Activated CD4-positive, alpha-beta T cell treated with anti-CD3 and anti-CD28 coated beads, Interleukin-2, amount 10 ng/mL, durations not matched to agents 7 days and 5 days (primary cell): Measurements from ENCODE around the gene MICAL2. TPM values are rescaled to one million over a fixed set of nuclear protein-coding genes. Genes with fewer than 3 reads are reported as not detected.

Experiments used
- CTCF ChIA-PET: fragments of 350-600 bp; sonication (Branson Sonifier 250); formaldehyde crosslinking; loops from one replicate; lab custom pipeline; 2021; ENCODE audit warnings: antibody characterized with exemption; lab: Charles Lee
- POLR2A ChIA-PET: fragments of 350-600 bp; sonication (Branson Sonifier 250); formaldehyde crosslinking; loops from one replicate; lab custom pipeline; 2021; ENCODE audit warnings: antibody characterized with exemption; lab: Charles Lee
- DNase-seq: peaks from one replicate; pipeline ENCODE4 v3.0.0-alpha.2; 2020
- H3K27ac Mint-ChIP-seq: one replicate; pipeline ENCODE4 v1.8.0; 2021; ENCODE audit warnings: mild to moderate bottlenecking, moderate library complexity, mixed read lengths
- H3K27me3 Mint-ChIP-seq: one replicate; pipeline ENCODE4 v1.8.0; 2021; ENCODE audit warnings: mixed read lengths
- H3K36me3 Mint-ChIP-seq: one replicate; pipeline ENCODE4 v1.8.0; 2021; ENCODE audit warnings: low read depth, mixed read lengths
- H3K4me1 Mint-ChIP-seq: one replicate; pipeline ENCODE4 v1.8.0; 2021; ENCODE audit warnings: mixed read lengths
- H3K4me3 Mint-ChIP-seq: one replicate; pipeline ENCODE4 v1.8.0; 2021; ENCODE audit warnings: mild to moderate bottlenecking, moderate library complexity, mixed read lengths
- H3K9me3 Mint-ChIP-seq: one replicate; pipeline ENCODE4 v1.8.0; 2021; ENCODE audit warnings: mixed read lengths
- total RNA-seq, 2 experiments: library from RNA; stranded (reverse); gene quantifications; one replicate each; pipeline ENCODE4 v1.2.3, GENCODE V29; 2021

The MICAL2 gene
- total RNA-seq, 2 experiments from 2014 or later: 45.5 to 47.3 TPM

- Mint-ChIP-seq H3K27ac (no peak overlapping the region), H3K4me1 (peaks cover 78% of the 10 kb centered on the region), H3K9me3 (peaks cover 14% of the 10 kb centered on the region), H3K27me3 (no peaks in the 10 kb centered on the region), H3K4me3 (no peak overlapping the region), H3K36me3 (peaks cover 20% of the 10 kb centered on the region)
- CTCF ChIA-PET: interaction anchor here (1.0 to 2.2 kb wide), 9 partner anchors 9 to 75 kb away, joined by 3 to 9 read pairs (median 4); no protein-coding TSS in a partner anchor
- no peak for DNase-seq
- POLR2A ChIA-PET: no interaction called here
Observed at GRCh38 chr11:12147827-12148226, 37.4 kb downstream of the MICAL2 start.

- Mint-ChIP-seq H3K4me1 (peaks cover 75% of the 10 kb centered on the region), H3K9me3 (peaks cover 11% of the 10 kb centered on the region), H3K4me3 (no peak overlapping the region), H3K36me3 (peaks cover 17% of the 10 kb centered on the region), H3K27me3 (no peaks in the 10 kb centered on the region), H3K27ac (peak overlapping the region; percentile 63)
- ChIA-PET POLR2A (no interaction called here), CTCF (interaction anchor here (0.6 to 2.2 kb wide), 9 partner anchors 9 to 75 kb away, joined by 3 to 9 read pairs (median 4); no protein-coding TSS in a partner anchor)
- no peak for DNase-seq
Observed at GRCh38 chr11:12148466-12148865, 38.1 kb downstream of the MICAL2 start.

- ChIA-PET POLR2A (no interaction called here), CTCF (interaction anchor here (0.6 to 2.2 kb wide), 7 partner anchors 12 to 24 kb away, joined by 3 to 9 read pairs (median 4); no protein-coding TSS in a partner anchor)
- Mint-ChIP-seq H3K27ac (peak overlapping the region; percentile 90), H3K36me3 (peaks cover 22% of the 10 kb centered on the region), H3K4me1 (peaks cover 75% of the 10 kb centered on the region), H3K27me3 (no peaks in the 10 kb centered on the region), H3K9me3 (peaks cover 8% of the 10 kb centered on the region), H3K4me3 (no peak overlapping the region)
- DNase-seq: no peak
Observed at GRCh38 chr11:12148882-12149281, 38.5 kb downstream of the MICAL2 start.

GRCh38 chr11:12149672-12150225, 39.4 kb downstream of the MICAL2 start:
- peaks cover 26% of the 10 kb centered on the region for H3K36me3 Mint-ChIP-seq
- H3K27ac Mint-ChIP-seq: peak overlapping the region; percentile 90
- no peak overlapping the region for H3K4me3 Mint-ChIP-seq
- POLR2A ChIA-PET: no interaction called here
- H3K4me1 Mint-ChIP-seq: peaks cover 68% of the 10 kb centered on the region
- H3K27me3 Mint-ChIP-seq: no peaks in the 10 kb centered on the region
- H3K9me3 Mint-ChIP-seq: peaks cover 8% of the 10 kb centered on the region
- DNase-seq: no peak
- CTCF ChIA-PET: no interaction called here

- DNase-seq: no peak
- Mint-ChIP-seq H3K27ac (peak overlapping the region; percentile 90), H3K27me3 (no peaks in the 10 kb centered on the region), H3K4me1 (peaks cover 65% of the 10 kb centered on the region), H3K9me3 (peaks cover 8% of the 10 kb centered on the region), H3K36me3 (peaks cover 31% of the 10 kb centered on the region), H3K4me3 (no peak overlapping the region)
- POLR2A ChIA-PET: interaction anchor here (0.7 to 1.4 kb wide), 2 partner anchors 45 to 74 kb away, joined by 5 to 6 read pairs; no protein-coding TSS in a partner anchor
- CTCF ChIA-PET: interaction anchor here (0.8 to 2.8 kb wide), 11 partner anchors 9 to 87 kb away, joined by 3 to 25 read pairs (median 4); no protein-coding TSS in a partner anchor
Observed at GRCh38 chr11:12150831-12151382, 40.5 kb downstream of the MICAL2 start.

GRCh38 chr11:12152321-12152720, 41.9 kb downstream of the MICAL2 start:
- ChIA-PET CTCF (interaction anchor here (1.1 to 2.8 kb wide), 6 partner anchors 10 to 62 kb away, joined by 3 to 25 read pairs (median 4); no protein-coding TSS in a partner anchor), POLR2A (interaction anchor here (0.7 to 1.4 kb wide), 2 partner anchors 43 to 46 kb away, joined by 3 to 5 read pairs; no protein-coding TSS in a partner anchor)
- H3K27me3 Mint-ChIP-seq: no peaks in the 10 kb centered on the region
- peaks cover 6% of the 10 kb centered on the region for H3K9me3 Mint-ChIP-seq
- DNase-seq: no peak
- peaks cover 80% of the 10 kb centered on the region for H3K4me1 Mint-ChIP-seq
- peaks cover 34% of the 10 kb centered on the region for H3K36me3 Mint-ChIP-seq
- H3K27ac Mint-ChIP-seq: peak overlapping the region; percentile 64
- H3K4me3 Mint-ChIP-seq: no peak overlapping the region

- H3K9me3 Mint-ChIP-seq: peaks cover 4% of the 10 kb centered on the region
- H3K27ac Mint-ChIP-seq: peak overlapping the region; percentile 44
- ChIA-PET CTCF (interaction anchor here (1.6 kb wide), 2 partner anchors 9 to 10 kb away, joined by 5 to 6 read pairs; no protein-coding TSS in a partner anchor), POLR2A (no interaction called here)
- H3K27me3 Mint-ChIP-seq: no peaks in the 10 kb centered on the region
- H3K36me3 Mint-ChIP-seq: peaks cover 25% of the 10 kb centered on the region
- no peak for DNase-seq
- H3K4me3 Mint-ChIP-seq: no peak overlapping the region
- H3K4me1 Mint-ChIP-seq: peaks cover 79% of the 10 kb centered on the region
Observed at GRCh38 chr11:12154871-12155668, 44.7 kb downstream of the MICAL2 start.

- no peak for DNase-seq
- Mint-ChIP-seq H3K4me1 (peaks cover 79% of the 10 kb centered on the region), H3K27me3 (no peaks in the 10 kb centered on the region), H3K27ac (peak overlapping the region; percentile 77), H3K9me3 (peaks cover 4% of the 10 kb centered on the region), H3K4me3 (no peak overlapping the region), H3K36me3 (peaks cover 25% of the 10 kb centered on the region)
- POLR2A ChIA-PET: no interaction called here
- CTCF ChIA-PET: interaction anchor here (0.8 to 2.1 kb wide), 3 partner anchors 10 to 31 kb away, joined by 3 to 9 read pairs (median 4); no protein-coding TSS in a partner anchor
Observed at GRCh38 chr11:12155696-12156095, 45.3 kb downstream of the MICAL2 start.

GRCh38 chr11:12156301-12157140, 46.1 kb downstream of the MICAL2 start:
- ChIA-PET POLR2A (interaction anchor here (0.7 kb wide), 1 partner anchor 39 kb away, joined by 3 read pairs; no protein-coding TSS in a partner anchor), CTCF (interaction anchor here (0.8 to 3.0 kb wide), 10 partner anchors 9 to 79 kb away, joined by 3 to 20 read pairs (median 4); no protein-coding TSS in a partner anchor)
- Mint-ChIP-seq H3K27ac (peak overlapping the region; percentile 82), H3K36me3 (peaks cover 25% of the 10 kb centered on the region), H3K9me3 (peaks cover 4% of the 10 kb centered on the region), H3K27me3 (no peaks in the 10 kb centered on the region), H3K4me1 (peaks cover 72% of the 10 kb centered on the region), H3K4me3 (no peak overlapping the region)
- no peak for DNase-seq

- CTCF ChIA-PET: interaction anchor here (0.7 to 3.0 kb wide), 11 partner anchors 9 to 78 kb away, joined by 3 to 20 read pairs (median 5); no protein-coding TSS in a partner anchor
- H3K27me3 Mint-ChIP-seq: no peaks in the 10 kb centered on the region
- peaks cover 3% of the 10 kb centered on the region for H3K9me3 Mint-ChIP-seq
- H3K27ac Mint-ChIP-seq: peak overlapping the region; percentile 82
- peaks cover 26% of the 10 kb centered on the region for H3K36me3 Mint-ChIP-seq
- H3K4me3 Mint-ChIP-seq: no peak overlapping the region
- peak; percentile 34 for DNase-seq
- POLR2A ChIA-PET: interaction anchor here (0.6 to 0.7 kb wide), 2 partner anchors 38 to 196 kb away, joined by 3 to 5 read pairs; no protein-coding TSS in a partner anchor
- H3K4me1 Mint-ChIP-seq: peaks cover 66% of the 10 kb centered on the region
Observed at GRCh38 chr11:12157241-12157661, 46.9 kb downstream of the MICAL2 start.

GRCh38 chr11:12158909-12159308, 48.5 kb downstream of the MICAL2 start:
- Mint-ChIP-seq H3K4me1 (peaks cover 61% of the 10 kb centered on the region), H3K9me3 (no peaks in the 10 kb centered on the region), H3K36me3 (peaks cover 22% of the 10 kb centered on the region), H3K27ac (no peak overlapping the region), H3K27me3 (no peaks in the 10 kb centered on the region), H3K4me3 (no peak overlapping the region)
- DNase-seq: no peak
- ChIA-PET CTCF (interaction anchor here (0.8 to 3.0 kb wide), 4 partner anchors 13 to 77 kb away, joined by 3 to 20 read pairs (median 8); no protein-coding TSS in a partner anchor), POLR2A (no interaction called here)
